Inferior parietal cortex (tissue), 1 donor: Measurements from ENCODE around the gene LIN28A.
"Not testable (repeated sequence)": the region's sequence is repeated elsewhere in the genome, so short reads cannot be mapped to it uniquely, and the experiment has no call there.

ENCODE experiments used
- DNase-seq: peaks from one replicate; pipeline ENCODE4 v3.0.0-alpha.2; 2016; ENCODE audit errors: extremely low spot score

Gene LIN28A

GRCh38 chr1:26410706-26411623 lies at the start of gene LIN28A:
Gene LIN28A (plus strand): TSS chr1:26410817. CDS start chr1:26410892, 75 bp downstream.
- DNase-seq: no peak

- DNase-seq: no peak
These were observed 49.0 kb upstream of the LIN28A start for GRCh38 chr1:26361605-26362122.

- DNase-seq: no peak
These were observed 48.3 kb upstream of the LIN28A start for GRCh38 chr1:26362331-26362730.

- DNase-seq: peak; percentile 78
These were observed 46.8 kb upstream of the LIN28A start for GRCh38 chr1:26363549-26364448.

- DNase-seq: no peak
These were observed 45.7 kb upstream of the LIN28A start for GRCh38 chr1:26364956-26365355.

- no peak for DNase-seq
These were observed 43.2 kb upstream of the LIN28A start for GRCh38 chr1:26367441-26367840.

GRCh38 chr1:26368006-26368405 lies 42.6 kb upstream of the LIN28A start:
- no peak for DNase-seq

GRCh38 chr1:26368486-26368885 lies 42.1 kb upstream of the LIN28A start:
- DNase-seq: no peak

GRCh38 chr1:26370591-26371382 lies 39.8 kb upstream of the LIN28A start:
- no peak for DNase-seq

GRCh38 chr1:26372039-26372438 lies 38.6 kb upstream of the LIN28A start:
- no peak for DNase-seq

GRCh38 chr1:26372611-26373010 lies 38.0 kb upstream of the LIN28A start, which contains the start of gene ZNF683:
Gene ZNF683 (minus strand): TSS chr1:26372750. CDS start chr1:26368571, 4,179 bp downstream.
- not testable (repeated sequence) for DNase-seq

- no peak for DNase-seq
These were observed 37.3 kb upstream of the LIN28A start for GRCh38 chr1:26373281-26373680.

GRCh38 chr1:26373789-26374188 lies 36.8 kb upstream of the LIN28A start:
- DNase-seq: no peak

- not testable (repeated sequence) for DNase-seq
These were observed 36.3 kb upstream of the LIN28A start for GRCh38 chr1:26374361-26374760.

- no peak for DNase-seq
These were observed 35.5 kb upstream of the LIN28A start for GRCh38 chr1:26375081-26375480.

GRCh38 chr1:26376050-26376449 lies 34.6 kb upstream of the LIN28A start:
- no peak for DNase-seq

- peak; percentile 57 for DNase-seq
These were observed 32.3 kb upstream of the LIN28A start for GRCh38 chr1:26378088-26378878.

GRCh38 chr1:26378879-26379251 lies 31.8 kb upstream of the LIN28A start:
- no peak for DNase-seq

GRCh38 chr1:26384076-26384475 lies 26.5 kb upstream of the LIN28A start:
- DNase-seq: no peak

- DNase-seq: not testable (repeated sequence)
These were observed 25.6 kb upstream of the LIN28A start for GRCh38 chr1:26385063-26385462.
